Stimulated activated CD4-positive, alpha-beta T cell treated with anti-CD3 and anti-CD28 coated beads, Interleukin-15, amount 100 ng/mL, for 1 hour (primary cell): ENCODE measurements around the gene MTIF2.
"Not testable (repeated sequence)": the region's sequence is repeated elsewhere in the genome, so short reads cannot be mapped to it uniquely, and the experiment has no call there.

Source experiments
- DNase-seq, 2 donors: peaks; one replicate each; pipeline ENCODE4 v3.0.0-alpha.2; 2020; ENCODE audit warnings: low read depth in 1 of 2, low spot score in 1 of 2

Gene MTIF2

GRCh38 chr2:55245411-55245810 lies 23.6 kb downstream of the MTIF2 start:
- DNase-seq, result no peak

GRCh38 chr2:55242617-55243016 lies 26.4 kb downstream of the MTIF2 start:
- DNase-seq, result no peak

- not testable (repeated sequence) for DNase-seq
Measured at GRCh38 chr2:55241582-55241981, 27.4 kb downstream of the MTIF2 start.

DNA sequence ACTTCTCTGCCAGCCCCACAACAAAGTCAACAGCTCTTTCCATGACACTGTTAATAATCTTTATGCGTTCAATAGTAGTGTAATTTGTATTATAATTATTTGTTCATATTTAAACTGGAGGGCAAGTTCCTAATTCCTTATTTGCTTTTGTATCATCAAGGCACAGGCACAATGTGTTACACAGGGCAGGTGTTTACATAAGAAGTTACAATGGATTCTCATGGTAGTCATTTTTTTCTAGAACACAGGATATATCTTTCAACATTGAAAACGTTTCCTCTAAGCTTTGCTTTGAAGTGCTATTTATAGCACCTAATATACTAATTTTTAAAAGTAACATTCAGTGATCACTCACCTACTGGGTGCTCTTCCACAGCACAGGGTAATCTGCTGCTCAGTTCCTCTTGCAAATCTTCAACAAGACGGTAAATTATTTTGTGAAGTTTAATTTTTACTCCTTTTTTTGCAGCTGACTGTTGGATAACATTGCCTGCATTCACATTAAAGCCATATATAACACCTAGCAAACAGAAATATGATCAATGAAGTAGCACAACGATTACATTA lies 29.3 kb downstream of the MTIF2 start:
- DNase-seq, result no peak

- DNase-seq, result no peak
Measured at GRCh38 chr2:55236992-55237543, 32.0 kb downstream of the MTIF2 start.

- no peak for DNase-seq
Measured at GRCh38 chr2:55235724-55236538, 33.1 kb downstream of the MTIF2 start.

DNA sequence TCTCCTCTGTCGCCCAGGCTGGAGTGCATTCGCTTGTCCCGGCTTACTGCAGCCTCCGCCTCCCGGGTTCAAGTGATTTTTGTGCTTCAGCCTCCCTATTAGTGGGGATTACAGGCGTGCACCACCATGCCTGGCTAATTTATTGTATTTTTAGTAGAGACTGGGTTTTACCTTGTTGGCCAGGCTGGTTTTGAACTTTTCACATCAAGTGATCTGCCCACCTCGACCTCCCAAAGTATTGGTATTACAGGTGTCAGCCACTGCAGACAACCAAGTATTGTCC lies 35.4 kb downstream of the MTIF2 start:
- no peak for DNase-seq

DNA sequence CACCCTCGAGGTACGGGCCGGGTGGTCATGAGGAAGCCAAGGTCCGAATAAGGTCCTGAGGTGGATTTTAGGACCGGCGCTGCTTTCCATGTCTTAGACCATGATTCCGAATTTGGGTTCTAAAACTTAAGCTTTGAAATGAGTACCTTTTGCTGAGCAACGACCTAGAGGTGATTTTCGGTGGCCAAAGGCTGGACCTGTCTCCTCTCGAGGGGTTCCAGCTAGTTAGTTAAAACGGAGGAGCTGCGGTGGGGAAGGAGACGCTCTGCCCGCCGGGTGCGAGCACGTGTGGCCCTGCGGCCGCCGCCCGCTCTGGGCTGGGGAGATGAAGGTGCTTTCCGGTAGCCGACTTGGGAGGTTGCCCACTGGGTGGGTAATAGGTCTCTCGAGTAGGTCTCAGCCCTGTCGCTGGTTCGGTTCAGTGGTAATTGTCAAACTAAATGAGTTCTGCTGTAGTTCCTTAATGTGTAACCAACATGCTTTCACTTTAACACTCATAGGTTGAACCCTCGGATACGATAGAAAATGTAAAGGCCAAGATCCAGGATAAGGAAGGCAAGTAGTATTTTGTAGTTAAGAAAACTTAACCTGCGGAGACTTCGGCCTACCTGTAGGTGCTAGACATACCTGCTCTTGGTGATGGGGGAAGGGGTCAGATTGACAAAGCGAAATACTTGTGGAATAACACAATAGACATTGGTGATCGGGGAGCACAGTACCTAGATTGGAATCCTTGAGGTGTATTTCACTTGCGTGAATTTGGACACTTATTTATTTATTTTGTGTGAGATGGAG lies 36.0 kb downstream of the MTIF2 start:
- peak; percentile 15 to 29 for DNase-seq

- peak; percentile 84 to 94 for DNase-seq
Measured at GRCh38 chr2:55232084-55232862, 36.8 kb downstream of the MTIF2 start, which contains the start of the genes CLHC1 and RPS27A. TSS of gene CLHC1 (minus strand) at chr2:55232293. CDS start at chr2:55222411, 9,882 bp downstream. TSS of gene RPS27A (plus strand) at chr2:55232688. CDS start at chr2:55232825, 137 bp downstream.

DNA sequence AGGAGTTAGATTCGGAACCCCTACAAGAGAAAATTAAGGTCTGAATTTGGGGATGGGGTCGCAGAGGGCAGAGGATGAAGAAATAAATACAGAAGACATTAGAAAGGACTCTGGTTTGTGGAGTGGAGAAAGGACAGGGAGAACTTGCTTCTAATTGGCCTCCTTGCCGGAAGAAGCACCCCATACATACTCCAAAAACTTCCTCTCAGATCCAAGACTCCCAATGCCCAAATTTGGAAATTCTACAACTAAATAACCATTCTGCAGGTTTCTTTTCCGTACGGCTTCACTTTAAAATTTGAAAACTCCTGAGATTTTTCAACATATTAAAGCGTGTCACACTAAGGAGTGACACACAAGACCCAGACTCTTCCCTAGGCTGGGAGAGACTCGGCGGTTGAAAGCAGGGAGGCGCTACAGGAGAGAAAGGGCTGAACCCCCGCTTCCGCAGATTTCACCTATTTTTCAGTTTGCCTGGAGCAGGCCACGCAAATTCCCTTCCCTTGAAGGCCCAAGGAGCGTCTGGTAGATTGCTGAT lies 37.4 kb downstream of the MTIF2 start:
- no peak for DNase-seq

DNA sequence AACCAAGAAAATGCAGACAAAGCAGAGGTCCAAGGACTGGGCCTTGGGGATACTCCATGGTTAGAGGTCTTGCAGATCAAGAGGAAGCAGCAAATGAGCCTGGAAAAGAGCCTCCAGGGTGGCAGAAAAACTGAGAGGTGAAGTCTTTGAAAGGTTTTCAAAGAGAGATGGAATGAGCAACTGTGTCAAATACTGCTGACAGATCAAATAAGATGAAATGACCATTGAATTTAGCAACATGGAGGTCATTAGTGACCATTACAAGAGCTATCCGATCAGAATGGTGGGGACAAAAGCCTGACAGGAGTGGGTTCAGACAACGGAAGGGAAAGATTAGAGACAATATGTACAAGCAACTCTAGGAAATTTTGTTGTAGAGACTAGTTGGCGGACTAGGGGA lies 38.5 kb downstream of the MTIF2 start:
- no peak for DNase-seq

GRCh38 chr2:55229221-55229620 lies 39.8 kb downstream of the MTIF2 start:
- DNase-seq, result no peak

DNA sequence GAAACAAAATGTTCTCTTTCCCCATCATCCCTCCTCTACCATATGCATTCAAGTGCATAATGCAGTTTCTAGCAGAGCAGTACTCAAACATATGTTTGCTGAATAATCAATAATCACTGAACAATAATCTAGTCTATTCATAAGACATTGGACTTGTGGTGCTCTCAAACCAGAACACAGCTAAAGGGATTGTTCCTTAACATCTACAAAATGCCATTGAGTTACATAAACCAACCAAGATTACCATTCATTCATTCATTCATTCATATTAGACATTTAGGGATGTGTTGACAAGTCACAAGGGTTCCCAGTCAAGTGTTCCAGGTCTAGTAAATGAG lies 40.8 kb downstream of the MTIF2 start:
- no peak for DNase-seq

- DNase-seq, result not testable (repeated sequence)
Measured at GRCh38 chr2:55227437-55228225, 41.4 kb downstream of the MTIF2 start.

DNA sequence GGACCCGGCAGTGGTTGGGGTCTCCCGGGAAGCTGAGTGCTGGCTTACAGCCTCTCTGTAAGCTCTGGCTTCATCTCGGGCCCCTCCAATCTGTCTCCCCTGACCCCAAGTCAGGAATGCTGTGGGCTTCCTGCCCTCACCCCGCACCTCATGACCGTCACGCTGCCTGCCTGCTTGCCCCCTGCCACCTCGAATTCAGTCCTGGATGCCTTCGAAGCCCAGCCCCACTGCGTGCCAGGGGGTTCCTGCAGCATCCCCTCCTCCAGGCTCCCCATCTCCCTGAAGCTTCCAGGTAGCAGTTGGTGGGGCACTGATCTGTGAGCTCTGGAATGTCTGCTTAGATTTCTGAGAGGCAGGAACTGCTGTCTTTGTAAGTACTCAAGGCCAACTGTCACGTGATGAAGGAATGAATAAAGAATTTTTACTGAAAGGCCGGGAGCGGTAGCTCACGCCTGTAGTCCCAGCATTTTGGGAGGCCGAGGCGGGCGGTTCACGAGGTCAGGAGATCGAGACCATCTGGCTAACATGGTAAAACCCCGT lies 43.5 kb downstream of the MTIF2 start:
- no peak for DNase-seq

- no peak for DNase-seq
Measured at GRCh38 chr2:55224761-55225261, 44.2 kb downstream of the MTIF2 start.

DNA sequence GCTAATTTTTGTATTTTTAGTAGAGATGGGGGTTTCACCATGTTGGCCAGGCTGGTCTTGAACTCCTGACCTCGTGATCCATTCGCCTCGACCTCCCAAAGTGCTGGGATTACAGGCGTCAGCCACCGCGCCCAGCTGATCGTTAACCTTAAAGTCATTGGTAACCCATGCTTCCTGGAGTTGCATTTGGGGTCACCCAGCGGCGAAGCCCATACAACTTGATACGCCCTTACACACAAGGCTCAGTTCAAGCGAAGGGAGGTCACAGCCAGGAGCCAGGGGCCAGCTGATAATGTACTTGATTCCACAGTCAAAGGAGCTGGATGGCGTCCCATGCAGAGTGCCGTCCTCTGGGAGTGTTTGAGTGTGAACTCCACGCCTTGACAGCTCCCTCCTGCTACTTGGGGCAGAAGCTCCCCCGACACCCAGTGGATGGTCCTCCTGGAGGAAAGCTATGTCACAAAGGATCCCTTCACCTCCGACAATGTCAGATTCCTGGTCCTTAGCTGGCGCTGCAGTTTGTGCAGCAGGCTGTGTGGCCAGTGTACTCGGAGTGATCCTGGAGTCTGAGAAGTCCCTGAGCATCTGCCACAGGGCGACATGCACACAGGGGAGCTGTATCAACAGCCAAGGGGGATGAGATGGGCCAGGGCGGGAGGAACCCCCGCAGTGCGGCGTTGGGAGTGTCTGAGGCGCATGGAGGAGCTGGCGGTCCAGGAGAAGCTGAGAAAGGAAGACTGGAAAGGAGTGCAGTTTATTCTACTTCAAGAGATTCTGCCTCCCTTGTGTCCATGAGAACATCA lies 44.9 kb downstream of the MTIF2 start:
- DNase-seq, result no peak

- no peak for DNase-seq
Measured at GRCh38 chr2:55213822-55214221, 55.2 kb downstream of the MTIF2 start.

GRCh38 chr2:55204950-55205349 lies 64.1 kb downstream of the MTIF2 start:
- DNase-seq, result no peak
